ENCODE data around the gene ATF6. TPM values are rescaled to one million over a fixed set of nuclear protein-coding genes. Genes with fewer than 3 reads are reported as not detected.

Gene ATF6
- total and polyA plus RNA-seq, 2 of the 8 experiments (the other 6 are each of a cell fraction or from before 2014, with no cell fraction given) = 4.6 to 10.0 TPM

- TF ChIP-seq JUND (IDR thresholded peaks at IDR 0.05; ENCODE audit: low read length) = no peak
These were observed 163.9 kb downstream of the ATF6 start (continued) for GRCh38 chr1:161930064-161930463.

Measured in H1 (cell line).